GM12873 (cell line): Measurements from ENCODE around the gene HDLBP.

ENCODE experiments used
- TF ChIP-seq, protein P1 (sequence below): IDR thresholded peaks from 2 replicates; pipeline ENCODE4 v1.5.1; 2012; ENCODE audit warnings: low read depth, mild to moderate bottlenecking, moderate library complexity, low read length, control low read depth; ENCODE audit not compliant: insufficient read depth; ENCODE audit errors: missing control alignments

The HDLBP gene

DNA sequence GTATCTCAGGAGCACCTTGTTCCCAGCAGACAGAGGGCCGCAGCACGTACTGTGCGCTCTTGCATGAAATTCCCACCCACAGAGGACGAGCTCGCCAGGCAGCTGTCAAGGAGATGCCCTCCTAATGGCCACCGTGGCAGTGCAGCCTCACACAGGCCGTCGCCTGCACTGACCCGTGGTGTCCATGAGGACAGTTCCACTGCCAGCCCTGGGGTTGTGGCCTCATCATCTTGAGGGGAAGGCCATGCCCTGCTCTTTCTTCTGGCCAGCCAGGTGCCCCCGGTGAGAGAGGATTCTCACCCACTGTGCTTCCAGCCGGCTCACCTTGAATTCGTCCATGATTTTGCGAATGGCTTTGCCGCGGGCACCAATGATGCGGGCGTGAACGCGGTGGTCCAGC lies 85.0 kb downstream of the HDLBP start:
- TF ChIP-seq, protein P1, sequence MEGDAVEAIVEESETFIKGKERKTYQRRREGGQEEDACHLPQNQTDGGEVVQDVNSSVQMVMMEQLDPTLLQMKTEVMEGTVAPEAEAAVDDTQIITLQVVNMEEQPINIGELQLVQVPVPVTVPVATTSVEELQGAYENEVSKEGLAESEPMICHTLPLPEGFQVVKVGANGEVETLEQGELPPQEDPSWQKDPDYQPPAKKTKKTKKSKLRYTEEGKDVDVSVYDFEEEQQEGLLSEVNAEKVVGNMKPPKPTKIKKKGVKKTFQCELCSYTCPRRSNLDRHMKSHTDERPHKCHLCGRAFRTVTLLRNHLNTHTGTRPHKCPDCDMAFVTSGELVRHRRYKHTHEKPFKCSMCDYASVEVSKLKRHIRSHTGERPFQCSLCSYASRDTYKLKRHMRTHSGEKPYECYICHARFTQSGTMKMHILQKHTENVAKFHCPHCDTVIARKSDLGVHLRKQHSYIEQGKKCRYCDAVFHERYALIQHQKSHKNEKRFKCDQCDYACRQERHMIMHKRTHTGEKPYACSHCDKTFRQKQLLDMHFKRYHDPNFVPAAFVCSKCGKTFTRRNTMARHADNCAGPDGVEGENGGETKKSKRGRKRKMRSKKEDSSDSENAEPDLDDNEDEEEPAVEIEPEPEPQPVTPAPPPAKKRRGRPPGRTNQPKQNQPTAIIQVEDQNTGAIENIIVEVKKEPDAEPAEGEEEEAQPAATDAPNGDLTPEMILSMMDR = no peak

DNA sequence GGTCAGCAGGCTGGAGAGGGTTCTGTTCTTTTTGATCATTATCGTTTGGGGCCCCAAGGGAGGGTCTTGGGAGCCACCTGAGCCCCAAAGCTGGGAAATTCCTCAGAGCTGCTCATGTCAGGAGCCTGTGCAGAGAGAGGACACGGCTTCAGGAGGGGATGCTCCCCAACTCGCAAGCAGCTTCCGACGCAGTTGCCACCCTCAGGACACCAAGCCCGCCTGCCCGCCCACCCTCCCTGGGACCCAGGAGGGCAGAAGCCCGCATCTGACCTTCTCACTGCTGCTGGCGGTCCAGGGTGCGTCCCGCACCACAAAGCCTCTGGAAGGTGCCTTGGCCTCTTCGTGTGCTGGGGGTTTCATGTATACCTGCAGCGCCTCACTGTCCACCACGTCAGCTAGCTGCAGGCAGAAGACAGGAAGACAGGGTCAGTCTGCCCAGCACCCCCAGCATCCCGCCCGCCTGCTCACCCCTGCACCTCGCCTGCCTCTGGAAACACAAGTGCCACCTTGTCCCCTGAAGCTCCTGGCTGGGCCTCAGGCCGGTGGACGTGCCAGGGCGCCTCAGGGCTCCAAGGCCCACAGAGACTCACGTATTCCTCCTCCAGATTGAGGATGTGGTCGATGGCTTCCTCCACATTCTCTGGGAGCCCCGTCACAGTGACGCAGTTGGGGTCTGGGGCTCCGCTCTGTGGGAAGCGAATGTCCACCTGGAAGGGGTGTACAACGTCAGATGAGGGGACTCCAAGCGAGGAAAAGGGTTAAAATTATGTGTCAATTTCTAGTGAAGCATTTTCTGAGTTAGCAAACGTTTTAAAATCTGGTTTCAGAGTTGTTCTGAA lies 85.7 kb downstream of the HDLBP start:
- TF ChIP-seq, protein P1 = no peak

DNA sequence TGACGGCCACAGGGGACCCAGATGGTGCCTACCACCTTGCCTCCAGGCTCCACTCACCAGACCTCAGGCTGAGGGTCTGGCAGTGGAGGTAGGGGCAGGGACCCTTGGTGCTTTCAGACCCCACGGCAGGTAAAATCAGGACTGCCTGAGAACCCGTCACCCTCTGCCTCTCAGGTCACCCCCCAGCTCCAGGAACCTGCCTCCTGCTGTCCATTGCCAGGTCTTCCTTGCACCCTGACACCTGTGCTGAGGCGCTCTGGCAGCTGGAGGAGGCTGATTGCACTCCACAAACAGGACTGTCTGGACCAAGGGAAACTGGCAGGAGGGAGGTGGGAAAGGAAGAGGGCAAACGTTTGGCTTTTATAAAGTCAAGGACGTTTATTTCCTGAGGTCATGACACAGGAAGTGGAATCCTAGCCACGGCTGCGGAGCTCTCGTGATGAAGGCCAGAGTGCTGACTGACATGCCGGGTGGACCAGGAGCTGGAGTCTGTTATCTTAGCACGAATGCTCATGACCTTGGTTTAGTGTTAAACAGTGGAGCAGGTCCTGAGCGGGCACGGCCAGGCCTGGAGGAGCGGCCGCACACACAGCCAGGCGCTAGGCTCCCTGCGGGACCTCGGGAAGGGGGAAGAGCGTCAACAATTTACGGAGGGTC lies 86.5 kb downstream of the HDLBP start:
- TF ChIP-seq, protein P1 = no peak

DNA sequence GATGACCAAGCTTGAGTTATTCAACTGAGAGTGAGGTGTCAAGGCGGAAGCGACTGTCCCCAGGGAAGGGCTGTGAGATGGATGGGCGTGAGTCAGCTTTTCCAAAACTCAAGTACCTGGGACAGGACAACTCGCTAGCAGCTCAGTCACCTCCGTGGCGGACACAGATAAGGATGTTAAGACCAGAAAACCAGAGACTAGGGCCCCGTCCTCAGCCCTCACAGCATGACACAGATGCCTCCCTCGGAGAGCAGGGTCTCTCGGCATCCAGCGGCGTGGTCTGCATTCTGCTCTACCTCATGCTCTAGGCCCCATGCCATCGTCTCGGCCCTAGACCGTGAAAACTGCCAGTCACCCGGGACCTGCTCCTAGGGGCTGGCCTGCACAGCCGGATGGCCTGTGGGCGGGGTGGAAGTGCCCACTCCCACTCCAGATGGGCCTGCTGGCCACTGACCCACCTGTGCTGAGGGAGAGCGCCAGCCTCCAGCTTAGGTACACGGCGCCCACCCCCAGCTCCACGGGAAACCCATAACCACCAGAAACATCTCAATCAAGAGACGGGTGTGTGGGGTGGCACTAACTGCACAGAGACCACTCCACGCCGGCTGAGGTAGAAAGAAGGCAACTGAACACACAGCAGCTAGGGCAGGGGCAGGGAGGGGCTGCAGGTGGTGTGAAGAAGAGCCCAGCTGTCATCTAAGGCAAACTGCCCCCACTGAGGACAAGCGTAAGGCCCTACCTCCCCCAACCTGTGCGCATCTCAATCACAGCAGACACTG lies 87.2 kb downstream of the HDLBP start:
- TF ChIP-seq, protein P1 = no peak

DNA sequence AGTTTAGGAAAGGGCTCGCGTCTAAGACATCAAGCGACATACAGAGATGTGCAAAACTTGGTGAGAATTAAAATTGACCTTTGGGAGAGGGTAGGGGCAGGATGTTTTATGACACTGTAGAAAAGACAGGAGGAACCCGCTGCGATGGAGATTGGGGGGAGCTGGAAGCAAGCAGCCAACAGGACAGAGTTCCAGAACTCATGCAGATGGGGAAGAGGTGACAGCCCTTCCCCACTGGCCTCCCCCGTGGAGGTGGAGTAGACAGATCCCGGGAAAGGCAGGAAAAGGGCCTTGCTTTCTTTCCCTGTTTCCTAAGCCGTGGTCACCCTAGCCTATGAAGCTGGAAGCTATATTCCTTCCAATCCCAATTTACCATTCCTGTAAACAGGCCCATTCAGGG lies 87.9 kb downstream of the HDLBP start:
- TF ChIP-seq, protein P1 = no peak

DNA sequence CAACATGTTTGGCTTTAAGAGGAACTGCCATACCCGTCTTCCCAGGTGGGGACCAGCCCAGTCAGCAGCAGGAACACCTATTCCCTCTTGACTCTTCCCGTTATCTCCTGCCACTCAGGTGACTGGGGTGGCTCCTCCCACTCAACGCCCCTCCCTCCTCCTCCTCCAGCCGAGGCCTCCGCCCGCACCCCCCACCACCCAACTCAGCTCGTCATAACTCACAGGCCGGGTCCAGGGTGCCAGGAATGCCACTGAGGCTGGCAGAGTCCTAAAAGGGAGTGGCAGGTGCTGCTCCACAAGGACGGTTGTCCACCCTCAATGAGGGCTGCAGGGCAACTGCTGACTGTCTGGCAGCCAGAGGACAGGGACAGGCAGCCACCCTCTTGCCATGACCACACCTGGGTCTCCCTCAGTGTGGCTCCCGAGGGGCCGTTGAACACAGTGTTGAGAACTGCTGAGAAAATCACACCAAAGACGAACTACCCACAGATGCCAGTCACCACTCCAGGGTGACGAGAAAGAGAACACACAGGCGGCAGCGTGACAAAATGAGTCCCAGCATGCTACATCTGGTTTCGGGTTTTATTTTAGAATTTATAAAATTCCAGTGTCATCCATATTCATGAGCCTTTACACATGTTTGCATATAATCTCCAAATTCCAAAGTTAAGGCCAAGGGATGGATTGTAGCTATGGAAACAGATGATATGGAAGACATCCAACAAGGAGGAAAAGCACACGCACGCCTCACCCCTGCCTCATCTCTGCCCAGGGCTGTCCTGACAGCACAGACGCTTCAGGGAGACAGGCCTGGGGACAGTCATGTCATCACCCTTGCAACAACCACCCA lies 88.5 kb downstream of the HDLBP start:
- TF ChIP-seq, protein P1 = no peak
